COR-L47 (cell line): ENCODE measurements around the gene CLIP1.
"Not testable (repeated sequence)": the region's sequence is repeated elsewhere in the genome, so short reads cannot be mapped to it uniquely, and the experiment has no call there.

Experiments
- DNase-seq: peaks from one replicate; lab custom pipeline; 2025; lab: John Stamatoyannopoulos, UW

The CLIP1 gene

DNA sequence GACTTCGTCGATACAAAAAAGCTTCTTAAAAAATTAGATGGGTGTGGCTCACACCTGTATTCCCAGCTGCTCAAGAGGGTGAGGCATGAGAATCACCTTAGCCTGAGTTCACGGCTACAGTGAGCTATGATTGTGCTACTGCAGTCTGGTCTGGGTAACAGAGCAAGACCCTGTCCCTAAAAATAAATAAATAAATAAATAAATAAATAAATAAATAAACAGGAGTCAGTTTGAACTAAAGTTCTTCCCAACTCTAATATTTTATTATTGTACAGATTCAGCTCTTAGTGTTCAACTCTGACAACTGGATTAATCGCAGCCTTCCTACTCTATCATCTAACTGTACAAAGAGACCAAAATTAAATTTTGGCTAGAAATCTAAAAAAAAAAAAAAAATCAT lies 12.7 kb upstream of the CLIP1 start:
- no peak for DNase-seq

- DNase-seq = not testable (repeated sequence)
These were observed 6.6 kb upstream of the CLIP1 start for GRCh38 chr12:122429043-122429442.

GRCh38 chr12:122427403-122427802 lies 4.9 kb upstream of the CLIP1 start:
- no peak for DNase-seq

DNA sequence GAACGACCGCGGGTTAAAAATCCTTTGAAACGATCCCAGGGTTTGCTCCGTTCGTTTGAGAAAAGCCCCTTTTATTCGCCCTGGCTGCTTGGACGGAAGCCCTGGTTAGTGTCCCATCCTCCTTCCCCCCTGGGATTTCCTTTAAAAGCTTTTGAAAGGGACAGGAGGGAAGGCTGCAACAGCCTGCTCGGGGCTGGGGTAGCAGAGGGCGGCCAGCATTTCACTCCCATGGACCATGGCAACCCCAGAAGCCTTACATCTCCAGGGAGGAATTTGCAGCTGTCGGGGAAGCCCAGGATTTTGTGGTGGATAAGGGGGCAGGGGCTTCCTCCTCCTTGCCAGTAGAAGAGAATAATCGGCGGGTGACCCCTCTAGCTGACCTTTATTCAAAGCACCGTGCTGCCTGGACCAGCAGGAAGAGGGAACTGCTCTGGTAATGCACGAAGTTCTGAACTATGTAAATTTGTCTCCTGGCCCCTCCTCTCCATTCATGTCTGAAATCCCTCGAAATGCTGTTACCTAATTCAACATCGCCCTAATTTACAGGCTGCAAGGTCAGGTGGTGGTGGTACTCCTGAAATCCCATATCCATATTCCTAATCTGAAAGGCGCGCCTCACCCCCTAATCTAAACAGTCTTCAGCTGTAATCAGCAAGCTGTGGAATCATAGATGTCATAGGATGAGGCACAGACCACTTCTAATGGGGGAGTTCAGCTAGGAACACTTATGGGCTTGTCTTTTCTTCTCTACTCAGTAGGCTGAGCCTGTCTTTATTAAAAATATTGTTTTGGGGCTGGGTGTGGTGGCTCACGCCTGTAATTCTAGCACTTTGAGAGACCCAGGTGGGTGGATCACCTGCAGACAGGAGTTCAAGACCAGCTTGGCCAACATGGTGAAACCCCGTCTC lies 1.0 kb upstream of the CLIP1 start:
- no peak for DNase-seq

DNA sequence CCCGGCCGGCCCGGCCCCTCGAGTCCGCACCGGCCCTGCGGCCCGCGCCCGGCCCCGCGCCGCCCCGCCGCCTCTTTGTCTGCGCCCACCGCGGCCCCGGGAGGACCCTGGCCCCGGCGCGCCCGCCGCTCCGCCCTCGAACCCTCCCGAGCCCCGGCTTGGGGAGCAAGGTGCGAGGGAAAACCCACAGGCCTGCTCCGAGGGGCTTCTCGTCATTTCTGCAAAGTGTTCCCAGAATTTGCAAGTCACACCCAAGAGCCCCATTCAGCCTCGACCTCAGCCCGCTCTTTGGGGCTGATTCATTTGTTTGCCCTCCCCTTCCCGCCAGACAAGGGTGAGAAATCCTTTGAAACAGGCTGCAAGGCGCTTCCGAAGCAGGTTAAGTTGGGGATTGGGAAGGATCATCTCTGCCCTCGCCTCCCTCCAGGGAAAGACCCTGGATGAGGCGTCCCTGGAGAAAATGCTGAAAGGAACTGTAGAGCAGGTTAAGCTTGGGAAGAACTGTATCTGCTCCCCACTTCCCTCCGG lies 325 bp upstream of the CLIP1 start:
- no peak for DNase-seq

- no peak for DNase-seq
These were observed 1.2 kb downstream of the CLIP1 start for GRCh38 chr12:122421187-122421820.

DNA sequence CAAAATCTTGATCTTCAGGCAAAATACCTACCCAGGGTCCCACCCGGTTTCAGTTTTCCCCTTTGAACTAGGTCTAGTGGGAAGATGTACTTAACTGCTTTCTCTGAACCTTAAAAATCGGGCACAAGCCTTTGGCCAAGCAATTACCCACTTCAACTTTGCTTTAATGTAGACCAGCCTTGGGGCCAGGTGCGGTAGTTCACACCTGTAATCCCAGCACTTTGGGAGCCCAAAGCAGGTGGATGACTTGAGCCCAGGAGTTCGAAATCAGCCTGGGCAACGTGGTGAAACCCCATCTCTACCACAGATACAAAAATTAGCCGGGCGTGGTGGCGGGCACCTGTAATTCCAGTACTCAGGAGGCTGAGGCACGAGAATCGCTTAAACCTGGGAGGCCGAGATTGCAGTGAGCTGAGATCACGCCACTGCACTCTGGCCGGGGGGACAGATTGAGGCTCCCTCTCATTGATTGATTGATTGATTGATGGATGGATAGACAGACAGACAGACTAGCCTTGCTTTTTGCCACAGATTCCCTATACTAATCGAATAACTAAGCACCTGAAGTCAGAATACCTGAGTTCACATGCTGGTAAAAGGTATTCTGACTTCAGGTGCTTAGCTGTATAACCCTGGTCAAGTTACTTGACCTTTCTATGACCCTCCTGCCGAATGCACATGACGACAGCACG lies 1.9 kb downstream of the CLIP1 start:
- no peak for DNase-seq

DNA sequence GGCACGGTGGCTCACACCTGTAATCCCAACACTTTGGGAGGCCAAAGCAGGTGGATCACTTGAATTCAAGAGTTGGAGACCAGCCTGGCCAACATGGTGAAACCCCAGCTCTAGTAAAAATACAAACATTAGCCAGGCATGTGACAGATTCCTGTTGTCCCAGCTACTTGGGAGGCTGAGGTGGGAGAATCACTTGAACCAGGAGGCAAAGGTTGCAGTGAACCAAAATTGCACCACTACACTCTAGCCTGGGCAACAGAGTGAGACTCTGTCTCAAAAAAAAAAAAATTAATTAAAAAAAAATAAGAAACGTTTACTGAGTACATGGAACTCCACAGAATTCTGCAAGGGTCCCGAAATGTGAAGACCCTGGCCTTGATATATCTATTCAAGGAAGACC lies 3.4 kb downstream of the CLIP1 start:
- not testable (repeated sequence) for DNase-seq

GRCh38 chr12:122415665-122416064 lies 6.8 kb downstream of the CLIP1 start:
- not testable (repeated sequence) for DNase-seq

DNA sequence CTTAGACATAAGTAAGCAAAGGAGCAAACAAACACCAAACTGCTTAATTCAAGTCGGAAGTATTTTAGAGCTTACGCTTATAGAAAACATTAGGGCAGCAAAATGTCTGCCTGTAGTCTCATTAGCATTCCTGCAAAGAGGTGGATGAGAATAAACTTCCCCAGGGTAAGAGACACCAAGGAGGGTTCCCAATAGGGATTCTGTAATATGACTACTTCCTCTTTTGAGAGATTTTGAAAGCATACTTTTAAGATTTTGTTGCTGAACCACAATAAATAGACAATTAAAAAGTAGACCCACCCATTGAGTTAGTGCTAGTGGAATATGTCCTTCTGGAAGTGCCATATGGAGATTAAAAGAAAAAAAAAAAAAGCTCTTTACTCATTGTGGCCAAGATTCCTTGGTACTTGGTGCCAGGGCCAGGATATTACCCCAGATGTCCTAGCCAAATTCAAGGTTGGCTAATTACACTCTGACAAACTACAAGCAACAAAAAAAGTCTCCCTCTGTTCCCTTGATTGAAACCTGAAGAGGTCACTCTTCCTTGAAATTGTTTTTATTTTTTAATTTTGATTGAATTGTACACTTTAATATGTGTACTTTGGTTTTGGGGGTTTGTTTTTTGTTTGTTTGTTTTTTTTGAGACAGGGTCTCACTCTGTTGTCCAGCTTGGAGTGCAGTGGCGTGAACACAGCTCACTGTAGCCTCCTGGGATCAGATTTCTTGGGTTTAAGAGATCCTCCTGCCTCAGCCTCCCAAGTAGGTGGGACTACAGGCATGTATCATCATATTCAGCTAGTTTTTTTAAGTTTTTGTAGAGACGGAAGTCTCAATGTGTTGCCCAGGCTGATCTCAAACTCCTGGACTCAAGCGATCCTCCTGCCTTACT lies 8.7 kb downstream of the CLIP1 start:
- DNase-seq = no peak

GRCh38 chr12:122412851-122413433 lies 9.5 kb downstream of the CLIP1 start:
- DNase-seq = no peak

- DNase-seq = no peak
These were observed 10.9 kb downstream of the CLIP1 start for GRCh38 chr12:122411537-122411936.

- DNase-seq = no peak
These were observed 15.3 kb downstream of the CLIP1 start for GRCh38 chr12:122407208-122407607.

- no peak for DNase-seq
These were observed 15.7 kb downstream of the CLIP1 start for GRCh38 chr12:122406701-122407164.

DNA sequence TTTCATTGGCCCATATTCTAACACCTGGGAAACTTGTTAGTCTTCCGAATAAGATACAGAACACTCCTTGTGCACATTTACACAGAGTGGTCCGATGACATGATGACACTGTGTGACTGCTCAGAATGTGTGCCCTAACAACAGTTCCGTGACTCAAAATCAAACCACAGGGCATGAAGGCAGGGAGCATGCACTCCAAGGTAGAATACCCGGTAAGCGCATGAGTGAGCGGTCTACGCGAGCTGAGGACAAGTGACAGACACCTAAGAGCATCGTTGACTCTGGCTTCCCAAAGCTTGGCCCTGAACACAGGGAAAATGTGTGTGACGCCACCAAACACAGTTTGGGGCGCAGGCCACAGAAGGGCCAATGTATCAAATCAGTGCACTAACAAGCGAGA lies 18.6 kb downstream of the CLIP1 start:
- DNase-seq = no peak

DNA sequence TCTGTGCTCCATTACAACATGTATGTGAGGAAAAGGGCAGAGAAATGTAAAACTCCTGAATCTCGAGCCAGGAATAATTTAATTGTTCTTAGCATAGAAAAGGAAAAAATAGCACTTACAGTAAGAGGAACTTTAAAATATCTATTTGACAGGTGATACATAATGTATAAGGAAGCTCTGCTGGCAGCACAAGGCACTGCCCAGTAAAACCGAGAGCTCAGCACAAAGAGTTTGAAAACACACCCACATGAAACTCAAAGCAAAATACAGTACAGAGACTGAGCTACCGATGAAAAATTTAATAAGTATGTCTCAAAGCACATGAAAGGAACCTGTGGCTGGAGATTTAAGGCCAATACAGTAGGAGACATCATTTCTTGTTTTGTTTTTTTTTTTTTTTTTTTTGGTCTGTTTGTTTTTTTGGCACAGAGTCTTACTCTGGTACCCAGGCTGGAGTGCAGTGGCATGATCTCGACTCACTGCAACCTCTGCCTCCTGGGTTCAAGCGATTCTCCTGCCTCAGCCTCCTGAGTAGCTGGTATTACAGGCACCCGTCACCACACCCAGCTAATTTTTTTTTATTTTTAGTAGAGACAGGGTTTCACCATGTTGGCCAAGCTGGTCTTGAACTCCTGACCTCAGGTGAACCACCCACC lies 19.2 kb downstream of the CLIP1 start:
- DNase-seq = no peak

GRCh38 chr12:122402264-122402663 lies 20.2 kb downstream of the CLIP1 start:
- DNase-seq = no peak

DNA sequence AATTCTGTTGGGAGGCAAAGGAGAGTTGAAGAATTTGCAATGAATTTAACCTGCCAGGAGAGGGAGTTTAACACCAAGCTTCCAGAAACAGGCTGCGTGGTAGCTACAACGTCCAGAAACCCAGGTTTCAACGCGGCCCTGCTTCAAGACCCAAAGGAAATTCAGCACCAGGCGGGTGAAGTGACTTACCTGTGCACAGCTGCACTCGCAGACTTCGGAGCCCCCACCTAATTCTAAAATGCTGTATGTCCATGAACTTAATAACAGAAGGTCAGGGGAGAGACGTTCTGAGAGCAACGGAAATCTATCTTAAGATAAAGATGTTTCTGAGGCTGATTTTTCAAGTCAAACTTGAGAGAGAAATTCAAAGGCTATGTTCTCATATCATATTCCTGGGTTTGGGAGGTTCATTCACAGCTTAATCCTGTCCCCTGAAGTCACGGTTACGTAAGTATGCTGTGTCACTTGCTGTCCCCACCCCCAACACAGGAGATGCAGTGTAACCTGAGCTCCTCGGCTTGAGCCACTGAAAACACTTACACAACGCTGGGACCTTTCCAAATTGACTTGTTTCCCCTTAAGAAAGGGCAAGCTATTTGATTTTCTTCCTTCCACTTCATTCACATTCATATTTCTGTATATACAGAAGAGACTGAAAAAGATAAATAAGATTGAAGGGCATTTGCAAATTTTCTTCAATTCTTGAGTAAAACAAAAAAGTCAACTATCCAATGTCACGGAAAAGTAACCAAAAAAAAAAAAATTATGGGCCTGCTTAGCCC lies 22.7 kb downstream of the CLIP1 start:
- peak; percentile 55 for DNase-seq

GRCh38 chr12:122399254-122399591 lies 23.2 kb downstream of the CLIP1 start:
- no peak for DNase-seq

GRCh38 chr12:122397981-122398380 lies 24.5 kb downstream of the CLIP1 start:
- DNase-seq = not testable (repeated sequence)
